ENCODE data around the gene PDLIM3. TPM values are rescaled to one million over a fixed set of nuclear protein-coding genes. Genes with fewer than 3 reads are reported as not detected.

PDLIM3 gene
- polyA plus RNA-seq, 3 donors, result not detected

- no CpG with 5 or more reads among the region's 3 CpGs for WGBS (ENCODE audit: insufficient coverage)
- intact Hi-C loops (cut with micrococcal nuclease), result no loop called here
Observed at GRCh38 chr4:185540487-185541120, 5.3 kb upstream of the PDLIM3 start.

GRCh38 chr4:185540040-185540439, 4.7 kb upstream of the PDLIM3 start:
- TF ChIP-seq CTCF (IDR thresholded peaks at IDR 0.05), result no peak
- H3K79me2 ChIP-seq (ENCODE audit: insufficient read depth, low read length), result no peaks in the 10 kb centered on the region
- no peak overlapping the region for H2AFZ ChIP-seq (ENCODE audit: insufficient read depth, low read depth, low read length, poor library complexity, severe bottlenecking)
- no peak overlapping the region for H3K4me3 ChIP-seq (replicated peaks in 1 of 3; ENCODE audit: low read depth in 2 of 3, low read length in 3 of 3)
- peaks cover 36 to 54% of the 10 kb centered on the region in 2 donors for H3K27me3 ChIP-seq (ENCODE audit: control insufficient read depth in 2 of 2, insufficient read depth in 2 of 2, low read length in 2 of 2)
- Mint-ChIP-seq H3K27me3 (ENCODE audit: low read depth in 3 of 3) (peaks cover 14 to 24% (median 21%) of the 10 kb centered on the region in 3 donors), H3K4me1 (no peaks in the 10 kb centered on the region), H3K36me3 (no peaks in the 10 kb centered on the region), H3K27ac (no peak overlapping the region), H3K9me3 (peaks cover 0 to 1% (median 0%) of the 10 kb centered on the region in 7 donors), H3K4me3 (no peak overlapping the region)
- intact Hi-C loops (cut with micrococcal nuclease), result no loop called here
- H3K9me3 ChIP-seq (replicated peaks in 1 of 2; ENCODE audit: control insufficient read depth in 1 of 2, insufficient read depth in 1 of 2, low read length in 2 of 2), result no peaks in the 10 kb centered on the region
- DNase-seq, result no peak
- H3K9ac ChIP-seq (ENCODE audit: insufficient read depth, low read length, poor library complexity, severe bottlenecking), result no peak overlapping the region
- 53% methylated on average over 3 of the region's 8 CpGs for WGBS (ENCODE audit: insufficient coverage)
- H3K4me1 ChIP-seq (ENCODE audit: control insufficient read depth in 1 of 2, insufficient read depth in 2 of 2, low read length in 2 of 2), result no peaks in the 10 kb centered on the region
- no peak overlapping the region for H3K4me2 ChIP-seq (replicated peaks; ENCODE audit: extremely low read depth, low read length, poor library complexity, severe bottlenecking)
- no peaks in the 10 kb centered on the region for H4K20me1 ChIP-seq (ENCODE audit: insufficient read depth, low read length)
- H3K36me3 ChIP-seq (replicated peaks in 1 of 2; ENCODE audit: control insufficient read depth in 1 of 2, insufficient read depth in 2 of 2, low read length in 2 of 2), result no peaks in the 10 kb centered on the region
- no peak overlapping the region for H3K27ac ChIP-seq (ENCODE audit: low read depth in 1 of 2, low read length in 2 of 2)

More at GRCh38 chr4:185540487-185541120, 5.3 kb upstream of the PDLIM3 start:
- no peak for TF ChIP-seq CTCF (IDR thresholded peaks at IDR 0.05)
- Histone ChIP-seq H3K9ac (ENCODE audit: insufficient read depth, low read length, poor library complexity, severe bottlenecking) (no peak overlapping the region), H3K4me3 (replicated peaks in 1 of 3; ENCODE audit: low read depth in 2 of 3, low read length in 3 of 3) (no peak overlapping the region), H3K4me2 (replicated peaks; ENCODE audit: extremely low read depth, low read length, poor library complexity, severe bottlenecking) (no peak overlapping the region), H2AFZ (ENCODE audit: insufficient read depth, low read depth, low read length, poor library complexity, severe bottlenecking) (no peak overlapping the region), H3K9me3 (replicated peaks in 1 of 2; ENCODE audit: control insufficient read depth in 1 of 2, insufficient read depth in 1 of 2, low read length in 2 of 2) (no peaks in the 10 kb centered on the region), H3K79me2 (ENCODE audit: insufficient read depth, low read length) (no peaks in the 10 kb centered on the region), H4K20me1 (ENCODE audit: insufficient read depth, low read length) (no peaks in the 10 kb centered on the region), H3K36me3 (replicated peaks in 1 of 2; ENCODE audit: control insufficient read depth in 1 of 2, insufficient read depth in 2 of 2, low read length in 2 of 2) (no peaks in the 10 kb centered on the region), H3K4me1 (ENCODE audit: control insufficient read depth in 1 of 2, insufficient read depth in 2 of 2, low read length in 2 of 2) (no peaks in the 10 kb centered on the region), H3K27ac (ENCODE audit: low read depth in 1 of 2, low read length in 2 of 2) (no peak overlapping the region), H3K27me3 (ENCODE audit: control insufficient read depth in 2 of 2, insufficient read depth in 2 of 2, low read length in 2 of 2) (peaks cover 36 to 55% of the 10 kb centered on the region in 2 donors)
- Mint-ChIP-seq H3K27me3 (ENCODE audit: low read depth in 3 of 3) (peaks cover 10 to 20% (median 20%) of the 10 kb centered on the region in 3 donors), H3K4me1 (no peaks in the 10 kb centered on the region), H3K9me3 (peaks cover 0 to 1% (median 0%) of the 10 kb centered on the region in 7 donors), H3K4me3 (no peak overlapping the region), H3K36me3 (no peaks in the 10 kb centered on the region), H3K27ac (no peak overlapping the region)
- DNase-seq, result no peak

Data from CD14-positive monocyte (primary cell).